C4-2B (cell line): ENCODE measurements around the gene CASZ1.

Source experiments
- ZFX ChIP-seq: fragments of 450-650 bp; IDR thresholded peaks from 2 replicates; pipeline ENCODE4 v1.6.1; 2017
- TF ChIP-seq, protein P1 (sequence below): fragments of 450-650 bp; conservative IDR thresholded peaks from 2 replicates; pipeline ENCODE4 v1.5.1; 2017; ENCODE audit warnings: mild to moderate bottlenecking

DNA sequence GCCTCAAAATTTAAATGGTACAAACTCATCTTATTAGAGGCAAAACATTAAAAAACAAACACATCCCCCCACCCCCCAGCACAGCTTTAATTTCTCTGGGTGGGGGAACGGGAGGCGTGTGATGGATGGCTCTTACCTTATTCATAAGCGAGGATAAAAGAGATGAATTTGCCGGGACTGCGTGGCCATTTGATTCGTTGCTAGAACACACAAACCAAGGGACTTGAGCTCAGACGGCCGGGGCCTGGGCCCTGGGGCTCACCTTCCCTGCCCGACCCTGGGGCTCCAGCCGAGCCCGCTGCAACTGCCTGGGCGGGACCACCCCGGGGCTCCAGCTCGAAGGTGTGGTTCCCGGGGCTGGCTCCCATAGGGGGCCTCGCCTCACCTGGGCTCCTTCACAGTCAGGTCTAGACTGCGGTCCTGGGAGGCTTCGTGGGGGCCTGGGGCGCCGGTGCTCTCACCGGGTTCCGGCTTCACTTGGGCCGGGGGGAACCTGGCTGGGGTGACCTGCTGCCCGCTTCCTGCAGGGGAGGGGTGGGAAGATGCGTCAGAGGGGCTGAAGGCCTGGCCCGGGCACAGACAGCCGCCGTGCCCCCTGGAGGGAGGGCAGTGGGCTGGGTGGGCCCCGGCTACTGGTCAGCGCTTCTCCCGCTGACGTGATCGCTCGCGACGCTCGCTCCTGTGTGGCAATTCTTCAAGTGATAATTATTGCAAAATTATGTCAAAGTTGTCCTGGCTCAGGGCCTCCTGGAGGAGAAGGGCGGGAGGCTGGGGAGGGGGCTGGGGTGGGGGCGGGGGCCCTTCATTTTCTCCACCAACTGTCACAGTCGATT lies 145.7 kb downstream of the CASZ1 start:
- TF ChIP-seq, protein P1, sequence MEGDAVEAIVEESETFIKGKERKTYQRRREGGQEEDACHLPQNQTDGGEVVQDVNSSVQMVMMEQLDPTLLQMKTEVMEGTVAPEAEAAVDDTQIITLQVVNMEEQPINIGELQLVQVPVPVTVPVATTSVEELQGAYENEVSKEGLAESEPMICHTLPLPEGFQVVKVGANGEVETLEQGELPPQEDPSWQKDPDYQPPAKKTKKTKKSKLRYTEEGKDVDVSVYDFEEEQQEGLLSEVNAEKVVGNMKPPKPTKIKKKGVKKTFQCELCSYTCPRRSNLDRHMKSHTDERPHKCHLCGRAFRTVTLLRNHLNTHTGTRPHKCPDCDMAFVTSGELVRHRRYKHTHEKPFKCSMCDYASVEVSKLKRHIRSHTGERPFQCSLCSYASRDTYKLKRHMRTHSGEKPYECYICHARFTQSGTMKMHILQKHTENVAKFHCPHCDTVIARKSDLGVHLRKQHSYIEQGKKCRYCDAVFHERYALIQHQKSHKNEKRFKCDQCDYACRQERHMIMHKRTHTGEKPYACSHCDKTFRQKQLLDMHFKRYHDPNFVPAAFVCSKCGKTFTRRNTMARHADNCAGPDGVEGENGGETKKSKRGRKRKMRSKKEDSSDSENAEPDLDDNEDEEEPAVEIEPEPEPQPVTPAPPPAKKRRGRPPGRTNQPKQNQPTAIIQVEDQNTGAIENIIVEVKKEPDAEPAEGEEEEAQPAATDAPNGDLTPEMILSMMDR, result no peak
- TF ChIP-seq ZFX, result no peak
